Neuronal stem cell (in vitro differentiated cells): ENCODE measurements around the gene RGL1.

Experiments
- DNase-seq: peaks from one replicate; pipeline ENCODE4 v3.0.0-alpha.2; 2013; ENCODE audit warnings: low spot score
- H2AFZ ChIP-seq: one replicate; pipeline ENCODE4 v1.6.1; 2013; ENCODE audit warnings: mild to moderate bottlenecking, low read length, inconsistent platforms
- H2AK5ac ChIP-seq: 2 replicates; pipeline ENCODE4 v1.6.1; 2013; ENCODE audit warnings: low read depth, mild to moderate bottlenecking, inconsistent platforms, low read length, moderate library complexity, mixed read lengths
- H2BK120ac ChIP-seq: 2 replicates; pipeline ENCODE4 v1.6.1; 2013; ENCODE audit warnings: low read depth, mild to moderate bottlenecking, inconsistent platforms, low read length, moderate library complexity, mixed read lengths
- H2BK12ac ChIP-seq: one replicate; pipeline ENCODE4 v1.6.1; 2013; ENCODE audit warnings: low read length, inconsistent platforms
- H2BK15ac ChIP-seq: 2 replicates; pipeline ENCODE4 v1.6.1; 2013; ENCODE audit warnings: mild to moderate bottlenecking, low read length, inconsistent platforms, mixed read lengths
- H2BK5ac ChIP-seq: one replicate; pipeline ENCODE4 v1.6.1; 2013; ENCODE audit warnings: inconsistent platforms, mild to moderate bottlenecking, low read length, moderate library complexity
- H3K14ac ChIP-seq: one replicate; pipeline ENCODE4 v1.6.1; 2013; ENCODE audit warnings: low read length, inconsistent platforms
- H3K18ac ChIP-seq: 2 replicates; pipeline ENCODE4 v1.6.1; 2013; ENCODE audit warnings: low read length, inconsistent platforms
- H3K23ac ChIP-seq: 2 replicates; pipeline ENCODE4 v1.6.1; 2013; ENCODE audit warnings: low read depth, mild to moderate bottlenecking, mixed read lengths, low read length, inconsistent platforms; ENCODE audit not compliant: poor library complexity
- H3K27ac ChIP-seq: replicated peaks from 3 replicates; pipeline ENCODE4 v1.5.1; 2013; ENCODE audit warnings: low read length, inconsistent platforms
- H3K27me3 ChIP-seq, 3 experiments: 2 replicates each; pipeline ENCODE4 v1.6.1; 2013; ENCODE audit warnings: low read length in 3 of 3, mild to moderate bottlenecking in 2 of 3, inconsistent platforms in 1 of 3, low read depth in 1 of 3, mixed read lengths in 1 of 3, moderate library complexity in 1 of 3; ENCODE audit not compliant: control insufficient read depth in 3 of 3, insufficient read depth in 3 of 3
- H3K36me3 ChIP-seq, 2 donors: replicated peaks in 1 of 2; 2 replicates each; pipeline ENCODE4 v1.6.1; 2013; ENCODE audit warnings: low read length in 2 of 2; ENCODE audit not compliant: control insufficient read depth in 2 of 2, insufficient read depth in 2 of 2
- H3K4ac ChIP-seq: 2 replicates; pipeline ENCODE4 v1.6.1; 2013; ENCODE audit warnings: inconsistent platforms, mild to moderate bottlenecking, low read length, moderate library complexity
- H3K4me1 ChIP-seq, 2 donors: 1 replicate in 1 of 2; 2 replicates in 1 of 2; pipeline ENCODE4 v1.6.1; 2013; ENCODE audit warnings: low read length in 2 of 2, low read depth in 1 of 2; ENCODE audit not compliant: control insufficient read depth in 2 of 2, insufficient read depth in 1 of 2
- H3K4me2 ChIP-seq: one replicate; pipeline ENCODE4 v1.6.1; 2013; ENCODE audit warnings: mild to moderate bottlenecking, low read length, inconsistent platforms; ENCODE audit not compliant: insufficient read depth, poor library complexity, severe bottlenecking
- H3K4me3 ChIP-seq, 2 donors: 2 replicates each; pipeline ENCODE4 v1.5.1; 2013; ENCODE audit warnings: low read length in 2 of 2, mild to moderate bottlenecking in 2 of 2, inconsistent platforms in 1 of 2, moderate library complexity in 1 of 2
- H3K79me1 ChIP-seq: one replicate; pipeline ENCODE4 v1.6.1; 2013; ENCODE audit warnings: low read depth, mild to moderate bottlenecking, inconsistent platforms, low read length, moderate library complexity
- H3K9ac ChIP-seq: one replicate; pipeline ENCODE4 v1.6.1; 2013; ENCODE audit warnings: mild to moderate bottlenecking, low read depth, low read length, inconsistent platforms; ENCODE audit not compliant: poor library complexity
- H3K9me3 ChIP-seq, 2 donors: replicated peaks in 1 of 2; 2 replicates each; pipeline versions ENCODE3 to v1.6.1; 2013; ENCODE audit warnings: low read length in 2 of 2, mild to moderate bottlenecking in 2 of 2, inconsistent platforms in 1 of 2, low read depth in 1 of 2, mixed read lengths in 1 of 2, moderate library complexity in 1 of 2; ENCODE audit not compliant: control insufficient read depth in 2 of 2, insufficient read depth in 1 of 2
- H4K8ac ChIP-seq: one replicate; pipeline ENCODE4 v1.6.1; 2013; ENCODE audit warnings: low read depth, mild to moderate bottlenecking, inconsistent platforms, low read length, moderate library complexity
- H4K91ac ChIP-seq: one replicate; pipeline ENCODE4 v1.6.1; 2013; ENCODE audit warnings: low read length, low read depth, mild to moderate bottlenecking, inconsistent platforms; ENCODE audit not compliant: poor library complexity
- WGBS, 2 donors: extraction: QIAGEN DNeasy Blood & Tissue Kit; methylation state at CpG; one replicate each; pipeline ENCODE4 v1.1.7; 2013; ENCODE audit warnings: missing lambda C conversion rate in 2 of 2, mixed read lengths in 1 of 2; ENCODE audit not compliant: insufficient read length in 2 of 2, insufficient replicate concordance in 1 of 2; ENCODE audit errors: extremely low coverage in 2 of 2; 5-methylcytosine and 5-hydroxymethylcytosine counted together

The RGL1 gene

DNA sequence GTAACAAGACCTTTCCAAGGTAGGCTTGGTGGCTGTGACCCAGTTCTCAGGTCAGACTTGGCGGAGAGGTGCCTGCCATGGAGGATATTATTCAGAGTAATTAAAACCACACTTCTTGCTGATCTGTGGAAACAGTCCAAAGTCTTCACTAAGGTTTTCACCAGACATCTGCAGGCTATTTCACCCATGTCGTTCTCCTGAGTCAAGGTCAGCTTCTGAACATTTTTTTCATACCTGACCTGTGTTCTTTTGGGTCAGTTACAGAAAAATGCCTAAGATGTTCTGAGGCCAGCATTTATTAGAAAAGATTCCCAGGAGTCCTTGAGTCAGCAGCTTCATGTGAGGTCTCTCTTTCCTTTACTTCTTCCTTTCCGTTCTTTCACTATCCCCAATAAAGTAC lies 54.9 kb downstream of the RGL1 start:
- Histone ChIP-seq H3K4ac (no peak overlapping the region), H3K4me2 (no peak overlapping the region), H3K36me3 (peaks cover 2 to 6% of the 10 kb centered on the region in 2 donors), H2BK5ac (no peak overlapping the region), H3K18ac (no peak overlapping the region), H2BK120ac (no peak overlapping the region), H2BK15ac (no peak overlapping the region), H2AK5ac (no peak overlapping the region), H4K91ac (no peak overlapping the region), H2AFZ (no peak overlapping the region), H2BK12ac (no peak overlapping the region), H3K27me3 (no peaks in the 10 kb centered on the region), H3K9me3 (no peaks in the 10 kb centered on the region), H3K79me1 (no peaks in the 10 kb centered on the region), H3K14ac (no peak overlapping the region), H3K23ac (no peak overlapping the region), H3K4me1 (no peaks in the 10 kb centered on the region), H4K8ac (no peak overlapping the region), H3K27ac (no peak overlapping the region), H3K4me3 (no peak overlapping the region), H3K9ac (no peak overlapping the region)
- no peak for DNase-seq
- 100% methylated on average over 1 of the region's 3 CpGs; no CpG with 5 or more reads in 1 of the 2 donors for WGBS, 2 donors

- Histone ChIP-seq H3K36me3 (peaks cover 0 to 14% of the 10 kb centered on the region in 2 donors), H2BK15ac (no peak overlapping the region), H3K14ac (no peak overlapping the region), H2BK5ac (no peak overlapping the region), H3K27me3 (no peaks in the 10 kb centered on the region), H4K91ac (no peak overlapping the region), H3K23ac (no peak overlapping the region), H3K4me3 (no peak overlapping the region), H3K4me1 (no peaks in the 10 kb centered on the region), H3K9ac (no peak overlapping the region), H3K4me2 (no peak overlapping the region), H3K27ac (no peak overlapping the region), H2BK12ac (no peak overlapping the region), H2AFZ (no peak overlapping the region), H3K79me1 (no peaks in the 10 kb centered on the region), H2AK5ac (no peak overlapping the region), H3K4ac (no peak overlapping the region), H2BK120ac (no peak overlapping the region), H4K8ac (no peak overlapping the region), H3K9me3 (no peaks in the 10 kb centered on the region), H3K18ac (no peak overlapping the region)
- DNase-seq, result no peak
- WGBS, 2 donors, result no CpG with 5 or more reads among the region's 4 CpGs
Measured at GRCh38 chr1:183862967-183863366, 58.0 kb downstream of the RGL1 start.

- no peak overlapping the region for H2BK120ac ChIP-seq
- no peak overlapping the region for H2BK15ac ChIP-seq
- no peak overlapping the region for H3K18ac ChIP-seq
- no peak for DNase-seq
- H3K4ac ChIP-seq, result no peak overlapping the region
- H2AFZ ChIP-seq, result no peak overlapping the region
- H3K4me3 ChIP-seq, result no peak overlapping the region
- H3K23ac ChIP-seq, result no peak overlapping the region
- H3K4me1 ChIP-seq, result no peaks in the 10 kb centered on the region
- no peak overlapping the region for H4K8ac ChIP-seq
- H2BK5ac ChIP-seq, result no peak overlapping the region
- H3K36me3 ChIP-seq, result peaks cover 0 to 14% of the 10 kb centered on the region in 2 donors
- no peak overlapping the region for H4K91ac ChIP-seq
- no peak overlapping the region for H2BK12ac ChIP-seq
- H3K14ac ChIP-seq, result no peak overlapping the region
- no peaks in the 10 kb centered on the region for H3K27me3 ChIP-seq
- H3K79me1 ChIP-seq, result no peaks in the 10 kb centered on the region
- H3K4me2 ChIP-seq, result no peak overlapping the region
- H3K27ac ChIP-seq, result no peak overlapping the region
- H2AK5ac ChIP-seq, result no peak overlapping the region
- no peaks in the 10 kb centered on the region for H3K9me3 ChIP-seq
- no peak overlapping the region for H3K9ac ChIP-seq
Measured at GRCh38 chr1:183863852-183864251, 58.9 kb downstream of the RGL1 start.

- H4K91ac ChIP-seq, result no peak overlapping the region
- H3K9me3 ChIP-seq, result no peaks in the 10 kb centered on the region
- H3K4ac ChIP-seq, result no peak overlapping the region
- H3K79me1 ChIP-seq, result no peaks in the 10 kb centered on the region
- H2AK5ac ChIP-seq, result no peak overlapping the region
- WGBS, 2 donors, result no CpG with 5 or more reads among the region's 3 CpGs
- H3K4me2 ChIP-seq, result no peak overlapping the region
- H2BK12ac ChIP-seq, result no peak overlapping the region
- no peak overlapping the region for H2BK15ac ChIP-seq
- peaks cover 0 to 14% of the 10 kb centered on the region in 2 donors for H3K36me3 ChIP-seq
- no peak overlapping the region for H2BK120ac ChIP-seq
- H3K4me1 ChIP-seq, result peaks cover 1 to 5% of the 10 kb centered on the region in 2 donors
- H3K23ac ChIP-seq, result no peak overlapping the region
- no peak overlapping the region for H3K18ac ChIP-seq
- no peak overlapping the region for H4K8ac ChIP-seq
- no peak overlapping the region for H3K9ac ChIP-seq
- no peak overlapping the region for H3K14ac ChIP-seq
- DNase-seq, result no peak
- H3K4me3 ChIP-seq, result no peak overlapping the region
- H2AFZ ChIP-seq, result no peak overlapping the region
- H3K27me3 ChIP-seq, result no peaks in the 10 kb centered on the region
- H2BK5ac ChIP-seq, result no peak overlapping the region
- H3K27ac ChIP-seq, result no peak overlapping the region
Measured at GRCh38 chr1:183864611-183865010, 59.7 kb downstream of the RGL1 start.
